Measurements from ENCODE around the gene ATP6V1C2.

- TF ChIP-seq POLR2A (IDR thresholded peaks at IDR 0.05; ENCODE audit: low read depth, low read length) (no peak), USF2 (IDR thresholded peaks at IDR 0.05; ENCODE audit: low read depth, low read length) (no peak), CTCF (conservative IDR thresholded peaks at IDR 0.05; ENCODE audit: low read depth, low read length) (no peak), RFX5 (IDR thresholded peaks at IDR 0.05; ENCODE audit: low read depth, low read length) (no peak), ELK1 (IDR thresholded peaks at IDR 0.05; ENCODE audit: borderline replicate concordance, low read depth, low read length) (no peak), FOS (IDR thresholded peaks at IDR 0.05; ENCODE audit: low read depth, low read length) (no peak), MXI1 (IDR thresholded peaks at IDR 0.05; ENCODE audit: borderline replicate concordance, low read depth, low read length) (no peak), RAD21 (IDR thresholded peaks at IDR 0.05; ENCODE audit: low read length) (no peak), SMC3 (IDR thresholded peaks at IDR 0.05; ENCODE audit: low read depth, low read length) (no peak)
Observed at GRCh38 chr2:10768063-10768507, 46.7 kb downstream of the ATP6V1C2 start.
